HG02588 (cell line): ENCODE results near the gene GPR52.

Experiments used
- ATAC-seq: cut with Tn5 transposase; IDR thresholded peaks from one replicate; pipeline ENCODE4 v1.9.1; 2021; ENCODE audit warnings: mild to moderate bottlenecking, moderate library complexity; ENCODE audit not compliant: unreplicated experiment

Gene GPR52

DNA sequence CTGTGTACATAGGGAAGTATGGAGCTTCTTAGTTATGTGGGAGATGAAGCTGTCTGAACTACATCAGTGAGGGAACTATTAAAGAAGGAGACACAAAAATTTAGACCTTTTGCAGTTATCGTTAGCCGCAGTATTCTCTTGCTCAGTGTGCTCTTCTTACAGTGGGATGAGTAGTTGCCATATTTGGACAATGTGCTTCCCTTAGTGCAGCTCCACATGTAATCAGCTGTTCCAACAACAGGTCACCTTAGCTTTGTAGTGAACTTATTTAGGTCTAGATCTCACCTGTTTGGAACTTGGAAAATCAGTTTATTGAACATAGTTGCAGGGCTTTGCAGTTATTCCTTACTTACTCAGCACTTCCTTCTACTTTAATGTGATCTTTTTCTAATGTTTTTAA is 18.1 kb downstream of the GPR52 start:
- no peak for ATAC-seq

DNA sequence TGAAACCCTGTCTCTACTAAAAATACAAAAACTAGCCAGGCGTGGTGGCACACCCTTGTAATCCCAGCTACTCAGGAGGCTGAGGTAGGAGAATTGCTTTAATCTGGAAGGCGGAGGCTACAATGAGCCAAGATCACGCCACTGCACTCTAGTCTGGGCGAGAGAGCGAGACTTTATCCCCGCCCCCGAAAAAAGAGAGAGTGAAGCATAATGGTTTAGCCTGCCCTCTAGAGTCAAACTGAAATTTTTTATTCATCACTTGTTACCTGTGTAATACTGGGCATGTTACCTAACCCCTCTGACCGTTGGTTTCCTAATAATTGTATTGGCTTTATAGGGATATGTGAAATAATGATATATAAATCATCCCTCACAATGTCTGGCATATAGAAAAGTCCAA is 18.8 kb downstream of the GPR52 start:
- no peak for ATAC-seq

DNA sequence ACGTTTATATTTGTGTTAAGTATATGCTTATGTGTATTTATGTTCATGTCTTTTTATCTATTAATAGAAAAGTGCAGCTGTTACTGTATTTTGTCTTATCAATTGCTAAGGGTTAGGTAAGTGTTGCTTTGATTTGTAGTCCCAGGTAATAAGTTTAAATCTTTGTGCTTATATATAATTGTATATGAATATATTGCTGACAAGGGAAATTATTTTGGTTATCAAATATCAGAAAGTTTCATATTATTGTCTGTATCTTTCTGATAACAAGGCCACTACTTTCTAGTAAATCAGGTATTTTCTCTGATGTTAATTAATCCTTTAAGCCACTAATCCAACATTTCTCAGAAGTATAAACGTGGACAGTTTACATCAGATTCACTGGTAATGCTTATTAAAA is 21.3 kb downstream of the GPR52 start:
- ATAC-seq, result no peak

DNA sequence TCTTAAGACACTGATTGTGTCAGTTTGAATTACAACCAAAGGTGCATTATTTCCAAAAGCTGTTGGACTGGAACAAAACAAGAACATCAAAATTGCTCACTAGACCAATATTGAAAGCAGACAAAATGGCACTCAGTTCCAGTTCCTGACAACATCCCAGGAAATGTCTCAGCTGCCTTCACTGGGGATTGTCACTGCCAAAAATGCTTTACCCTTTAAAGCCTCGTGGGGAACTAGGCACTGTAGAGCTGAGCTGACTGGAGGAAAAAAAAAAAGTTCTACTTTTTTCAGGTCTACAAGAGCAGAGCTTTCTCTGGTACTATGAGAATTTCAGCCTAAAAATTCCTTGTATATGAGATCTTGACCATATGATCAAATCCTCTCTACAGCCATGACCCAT is 21.9 kb downstream of the GPR52 start:
- no peak for ATAC-seq

DNA sequence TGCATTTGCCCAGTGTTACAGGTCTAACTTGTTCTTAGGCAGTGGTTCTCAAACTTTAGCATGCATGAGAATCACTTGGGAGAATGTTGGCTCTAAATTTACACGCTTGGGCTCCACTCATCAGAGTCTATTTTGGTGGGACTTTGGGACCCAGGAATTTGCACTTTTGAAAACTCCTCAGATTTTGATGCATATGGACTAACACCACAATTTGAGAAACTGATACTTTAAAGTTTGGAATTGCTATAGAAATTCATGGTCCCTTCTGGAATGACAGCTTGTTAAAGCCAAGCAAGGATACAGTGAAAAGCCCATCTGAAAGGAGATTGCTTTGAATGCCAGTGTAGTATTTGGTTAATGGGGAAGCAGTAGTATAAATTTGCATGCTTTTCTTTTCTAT is 31.5 kb downstream of the GPR52 start:
- no peak for ATAC-seq

DNA sequence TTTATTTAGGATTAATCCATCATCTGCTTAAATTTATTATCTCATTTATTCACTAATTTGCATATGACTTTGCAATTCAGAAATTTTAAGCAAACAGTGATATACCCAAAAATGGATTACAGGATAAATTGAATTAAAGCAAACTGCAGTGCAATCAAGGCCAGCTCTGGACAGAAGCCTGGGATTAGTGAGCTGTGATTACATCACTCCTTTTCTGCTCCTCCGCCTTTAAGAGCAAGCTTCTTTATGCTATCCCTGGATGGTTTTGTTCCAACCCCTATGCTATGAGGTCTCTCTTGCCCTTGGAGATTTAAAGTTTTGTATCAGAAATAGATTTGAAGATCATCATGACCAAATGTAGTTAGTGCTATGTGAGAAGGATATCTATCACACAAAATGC is 32.6 kb downstream of the GPR52 start:
- no peak for ATAC-seq

DNA sequence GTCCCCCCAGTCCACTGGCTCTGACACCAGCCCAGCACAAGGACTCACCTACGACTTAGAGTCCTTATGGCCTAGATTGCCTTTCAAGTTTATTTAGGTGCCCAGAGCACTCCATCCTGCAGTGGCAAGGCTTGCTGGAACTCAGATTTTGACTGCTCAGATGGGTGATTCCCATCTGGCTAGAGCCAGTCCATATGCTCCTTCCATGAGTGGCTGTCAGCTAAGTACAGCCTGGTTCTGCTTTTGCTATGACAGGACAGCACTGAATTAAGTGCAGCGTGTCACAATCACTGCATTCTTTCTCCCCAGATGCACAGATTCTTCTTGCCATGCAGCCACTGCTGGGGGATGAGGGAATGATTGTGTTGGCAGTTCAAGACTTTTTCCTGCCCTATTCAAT is 43.8 kb downstream of the GPR52 start:
- no peak for ATAC-seq

DNA sequence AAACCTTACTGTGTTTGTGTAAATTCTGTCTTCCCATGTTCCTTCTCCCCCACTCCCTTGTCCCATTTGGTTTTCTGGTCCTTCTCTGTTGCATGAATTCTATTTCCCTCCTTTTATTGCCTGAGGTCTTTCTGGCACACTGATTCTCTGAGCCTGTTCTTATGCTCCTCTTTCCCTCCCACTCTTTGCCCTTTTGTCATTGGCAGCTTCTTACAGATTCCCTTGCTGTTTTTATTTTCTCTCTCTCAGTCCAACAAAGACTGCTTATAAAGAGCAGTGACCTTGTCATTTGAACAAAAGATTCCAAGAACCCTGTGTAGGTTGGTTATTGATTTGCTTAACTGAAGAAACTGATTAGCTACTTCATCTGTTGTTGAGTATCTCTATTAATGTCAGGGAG is 49.7 kb downstream of the GPR52 start:
- ATAC-seq, result no peak
